HG02885 (cell line): Measurements from ENCODE around the gene B9D1.

Source experiments
- ATAC-seq: cut with Tn5 transposase; IDR thresholded peaks from one replicate; pipeline ENCODE4 v1.9.1; 2021; ENCODE audit warnings: mild to moderate bottlenecking; ENCODE audit not compliant: unreplicated experiment, poor library complexity

The B9D1 gene

DNA sequence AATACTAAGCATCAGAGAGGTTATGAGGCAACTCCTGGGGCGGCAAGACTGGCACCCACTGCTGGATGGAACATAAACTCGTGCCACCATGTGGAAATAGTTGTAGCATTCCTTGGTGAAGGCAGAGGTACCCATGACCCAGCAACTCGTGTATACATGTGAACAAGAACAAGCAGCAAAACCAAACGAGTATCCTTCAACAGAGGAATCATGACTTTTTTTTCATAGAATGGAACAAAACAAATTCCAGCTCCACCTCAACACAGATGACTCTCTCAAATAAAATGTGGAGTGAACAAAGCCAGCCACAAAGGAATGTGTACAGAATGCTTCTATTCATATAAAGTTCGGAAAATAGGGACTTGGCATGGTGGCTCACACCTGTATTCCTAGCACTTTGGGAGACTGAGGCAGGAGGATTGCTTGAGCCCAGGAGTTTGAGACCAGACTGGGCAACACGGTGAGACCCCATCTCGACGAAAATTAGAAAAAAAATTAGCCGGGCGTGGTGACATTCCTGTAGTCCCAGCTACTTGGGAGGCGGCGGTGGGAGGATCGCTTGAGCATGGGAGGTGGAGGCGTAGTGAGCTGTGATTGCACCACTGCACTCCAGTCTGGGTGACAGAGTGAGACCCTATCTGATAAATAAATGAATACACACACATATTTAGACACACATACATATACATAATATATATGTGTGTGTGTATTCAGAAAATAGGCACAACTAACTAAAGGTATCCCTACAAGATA, 35.3 kb downstream of the B9D1 start:
- no peak for ATAC-seq

GRCh38 chr17:19325542-19325941, 37.0 kb downstream of the B9D1 start:
- ATAC-seq, result no peak

GRCh38 chr17:19322861-19323260, 39.7 kb downstream of the B9D1 start:
- no peak for ATAC-seq

DNA sequence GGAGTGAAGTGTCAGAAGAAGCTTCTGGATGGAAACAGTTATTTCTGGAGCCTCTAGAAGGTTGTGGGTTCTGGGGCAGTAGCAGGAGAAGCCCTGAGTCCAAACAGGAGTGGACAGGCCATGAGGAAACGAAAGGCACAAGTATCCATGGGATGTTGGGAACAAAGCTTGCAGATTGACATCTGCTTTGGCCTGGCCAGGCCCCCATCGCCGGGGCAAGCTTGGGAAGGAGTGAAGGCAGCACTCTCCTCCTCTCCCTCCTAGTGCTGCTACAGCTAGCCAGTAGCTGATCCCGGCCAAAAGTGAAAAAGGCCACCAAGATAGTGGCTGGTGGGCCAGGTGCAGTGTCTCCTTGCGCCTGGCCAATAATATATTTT, 40.4 kb downstream of the B9D1 start:
- ATAC-seq, result no peak

DNA sequence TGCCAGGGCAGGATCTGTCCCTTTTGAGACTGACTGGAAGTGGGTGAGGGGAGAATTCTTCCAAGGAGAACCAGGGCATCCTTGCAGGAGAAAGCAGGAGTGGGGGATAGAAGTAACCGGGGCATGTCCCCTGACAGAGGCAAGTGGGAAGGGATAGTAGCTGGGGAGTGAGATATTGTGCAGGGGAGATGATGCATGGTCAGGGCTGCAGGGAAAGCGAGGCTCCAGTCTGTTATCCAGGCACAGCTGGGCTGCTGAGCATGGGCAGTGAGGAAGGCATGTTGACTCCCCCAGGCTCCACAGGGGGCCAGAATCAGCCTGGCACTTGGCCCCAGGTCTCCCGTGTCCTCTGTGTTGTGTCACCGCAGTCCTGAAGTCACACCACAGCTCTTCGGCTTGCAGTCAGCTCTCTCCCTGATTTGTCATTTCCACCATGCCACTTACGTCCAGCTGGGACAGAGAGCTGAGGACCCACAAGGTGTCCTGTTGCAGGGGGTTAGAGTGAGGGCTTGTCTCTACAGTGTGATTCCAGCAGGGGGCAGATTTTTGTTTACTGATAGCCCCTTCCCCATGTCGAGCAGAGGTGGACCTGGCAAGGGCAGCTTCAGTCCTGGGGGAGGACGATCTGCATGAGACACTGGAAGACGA, 40.9 kb downstream of the B9D1 start:
- no peak for ATAC-seq

GRCh38 chr17:19320876-19321275, 41.6 kb downstream of the B9D1 start:
- ATAC-seq, result no peak

DNA sequence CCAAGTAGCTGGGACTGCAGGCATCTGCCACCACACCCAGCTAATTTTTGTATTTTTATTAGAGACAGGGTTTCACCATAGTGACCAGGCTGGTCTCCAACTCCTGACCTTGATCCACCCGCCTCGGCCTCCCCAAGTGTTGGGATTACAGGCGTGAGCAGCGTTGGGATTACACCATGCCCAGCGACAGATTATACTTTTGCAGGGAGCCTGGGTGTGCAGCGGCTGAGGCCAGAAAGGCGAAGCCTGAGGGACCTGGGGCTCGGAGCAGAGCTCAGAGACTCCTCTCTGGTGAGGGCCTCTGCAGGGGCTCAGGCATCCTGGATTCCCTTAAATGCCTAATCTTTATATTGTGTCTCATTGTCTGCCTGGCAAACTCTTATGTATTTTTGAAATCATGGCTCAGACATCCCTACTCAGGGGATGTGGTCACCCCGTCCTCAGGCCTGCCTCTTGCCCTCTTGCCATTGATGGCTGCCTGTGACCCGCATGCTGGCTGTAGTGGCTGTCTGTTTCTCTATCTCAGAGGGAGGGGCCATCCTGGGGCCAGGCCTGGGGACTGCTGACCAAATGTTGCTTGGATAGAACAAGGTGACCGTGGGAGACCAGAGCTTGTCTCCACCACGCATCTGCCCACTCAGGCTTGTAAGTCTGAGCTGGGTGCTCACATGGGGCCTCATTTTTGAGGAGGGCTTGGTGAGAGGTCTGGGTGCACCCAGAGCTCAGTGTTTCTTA, 42.6 kb downstream of the B9D1 start:
- no peak for ATAC-seq

GRCh38 chr17:19318611-19319010, 43.9 kb downstream of the B9D1 start:
- no peak for ATAC-seq

GRCh38 chr17:19317359-19318095, 45.0 kb downstream of the B9D1 start:
- ATAC-seq, result peak; percentile 90

DNA sequence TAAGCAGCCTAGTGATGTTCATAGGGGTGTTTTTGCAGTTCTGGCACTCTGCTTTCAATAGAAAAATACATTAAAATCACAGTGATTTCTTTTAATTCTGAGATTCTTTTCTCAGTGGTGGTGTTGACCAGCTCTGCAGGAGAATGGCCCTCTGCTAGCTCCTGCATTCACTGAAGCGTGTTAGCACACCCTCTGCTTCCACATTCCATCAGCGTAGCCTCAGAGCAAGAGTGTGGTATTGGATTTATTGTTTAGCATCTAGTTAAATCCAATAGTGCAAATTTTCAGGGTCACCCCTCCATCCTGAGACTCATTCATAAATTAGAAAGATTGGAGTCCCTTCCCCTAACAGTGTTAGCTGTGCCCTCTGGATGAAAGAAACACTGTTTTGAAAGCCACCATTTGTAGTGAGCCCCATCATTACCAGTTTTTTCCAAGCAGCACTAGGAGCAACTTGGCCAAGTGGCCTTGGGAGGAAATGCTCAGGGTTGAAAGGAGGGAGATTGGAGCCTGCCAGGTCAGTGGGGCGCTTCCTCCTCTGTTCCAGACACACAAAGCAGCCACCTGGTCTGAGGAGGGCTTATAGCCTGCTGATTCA, 45.7 kb downstream of the B9D1 start:
- no peak for ATAC-seq

DNA sequence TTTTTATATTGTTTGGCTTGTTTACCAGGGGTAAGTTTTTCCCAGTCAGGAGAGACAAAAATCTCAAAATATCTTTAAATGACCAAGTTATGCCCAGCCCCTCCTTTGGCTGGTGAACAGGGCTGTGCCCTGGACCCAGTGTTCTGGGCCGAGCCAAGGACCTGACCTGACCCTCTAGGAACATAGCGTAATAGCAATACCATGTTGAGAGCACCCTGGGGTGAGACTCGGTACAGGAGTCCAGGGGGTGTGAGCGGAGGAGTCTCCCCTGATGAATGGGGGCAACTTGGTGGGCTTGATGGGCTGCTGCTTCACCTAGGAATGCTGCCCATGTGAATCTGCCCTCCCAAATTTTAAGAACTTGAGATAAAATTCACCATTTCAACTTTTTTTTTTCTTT, 47.4 kb downstream of the B9D1 start:
- ATAC-seq, result no peak

- ATAC-seq, result no peak
Observed at GRCh38 chr17:19313746-19314651, 48.5 kb downstream of the B9D1 start.

- no peak for ATAC-seq
Observed at GRCh38 chr17:19313066-19313745, 49.3 kb downstream of the B9D1 start.

- no peak for ATAC-seq
Observed at GRCh38 chr17:19312406-19312805, 50.1 kb downstream of the B9D1 start.

DNA sequence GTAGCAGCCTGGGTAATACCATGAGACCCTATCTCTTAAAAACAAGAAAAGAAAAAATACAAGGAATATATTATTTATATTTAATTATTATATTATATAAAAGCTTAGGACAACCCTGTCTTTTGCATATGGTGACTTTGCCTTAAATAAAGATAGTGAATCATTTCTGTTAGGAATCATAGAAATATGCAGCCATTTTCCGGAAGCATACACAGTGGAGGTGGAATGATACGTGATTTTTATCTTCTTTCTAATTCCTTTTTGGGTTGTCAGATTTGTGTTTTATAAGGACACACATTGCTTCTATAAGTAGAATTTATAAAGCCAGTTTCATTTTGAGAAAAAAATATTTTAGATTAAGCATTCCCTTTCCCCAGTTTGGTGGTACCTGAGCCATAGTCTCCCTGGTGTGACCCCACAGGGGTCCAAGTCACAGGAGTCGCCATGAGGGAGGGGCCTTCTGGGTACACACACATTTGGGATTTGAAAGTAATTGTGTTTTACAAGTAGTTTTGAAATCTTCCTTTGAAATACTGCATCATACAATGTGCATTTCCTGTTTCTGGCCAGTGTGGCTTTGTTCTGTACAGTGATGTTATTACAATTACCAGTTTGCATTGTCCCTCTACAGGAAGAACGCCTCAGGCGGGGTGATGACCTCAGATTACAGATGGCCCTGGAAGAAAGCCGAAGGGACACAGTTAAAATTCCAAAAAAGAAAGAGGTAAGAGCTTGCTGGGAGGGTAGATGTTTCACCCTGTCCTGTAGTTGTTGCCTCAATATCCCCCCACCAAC, 50.9 kb downstream of the B9D1 start:
- no peak for ATAC-seq

DNA sequence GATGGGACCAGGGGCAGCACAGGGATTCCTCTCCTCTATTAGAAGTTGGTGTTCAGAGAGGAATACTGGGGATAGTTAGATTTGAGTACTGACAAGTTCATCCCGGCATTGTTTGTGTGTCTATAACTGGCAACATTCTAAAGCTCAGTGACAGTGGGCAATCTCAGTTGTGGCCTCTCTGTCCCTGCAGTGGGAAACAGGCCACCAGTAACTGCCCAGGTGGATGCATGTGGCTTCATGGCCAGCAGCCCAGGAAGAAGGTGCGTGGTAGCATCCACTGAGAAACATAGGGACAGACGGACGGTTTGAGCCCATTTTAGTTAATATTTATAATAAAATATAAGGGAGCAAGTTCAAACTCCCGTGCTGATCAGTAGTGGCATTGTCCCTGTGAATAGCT, 51.5 kb downstream of the B9D1 start:
- no peak for ATAC-seq

DNA sequence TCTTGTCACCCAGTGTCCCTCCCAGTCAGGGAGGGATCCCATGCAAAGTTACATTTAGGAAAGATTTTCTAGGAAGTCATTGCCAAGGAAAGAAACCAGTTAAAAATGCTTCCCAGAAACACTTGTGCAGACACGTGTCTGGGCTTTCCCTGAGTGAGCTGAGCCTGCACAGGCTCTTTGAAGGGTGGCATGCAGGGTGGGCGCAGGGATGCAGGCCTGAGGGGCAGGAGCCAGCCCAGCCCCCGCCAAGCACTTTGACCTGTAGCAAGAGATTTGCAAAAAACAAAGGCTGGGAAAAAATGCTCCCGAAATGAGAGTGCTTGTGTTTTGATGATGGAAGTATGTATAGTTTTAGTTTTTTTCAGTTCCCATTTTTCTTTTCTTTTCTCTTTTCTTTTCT, 52.4 kb downstream of the B9D1 start:
- ATAC-seq, result no peak

DNA sequence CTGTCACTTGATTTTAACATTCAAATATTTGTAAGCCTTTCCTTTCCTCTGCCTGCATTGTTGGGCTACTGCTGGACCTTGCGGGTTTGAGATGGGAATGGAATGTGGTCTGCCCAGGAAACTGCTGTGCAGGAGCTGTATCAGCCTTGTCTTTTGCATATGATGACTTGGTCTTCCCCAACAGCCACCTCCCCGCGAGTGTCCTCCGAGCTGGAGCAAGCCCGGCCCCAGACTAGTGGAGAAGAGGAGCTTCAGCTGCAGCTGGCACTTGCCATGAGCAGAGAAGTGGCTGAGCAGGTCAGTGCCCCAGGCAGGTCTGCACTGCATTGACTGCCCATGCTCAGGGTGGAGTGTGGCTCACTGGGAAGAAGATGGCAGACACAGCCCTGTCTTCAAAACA, 52.8 kb downstream of the B9D1 start:
- no peak for ATAC-seq
